ENCODE data around the gene NTRK3. TPM values are rescaled to one million over a fixed set of nuclear protein-coding genes. Genes with fewer than 3 reads are reported as not detected.

The NTRK3 gene
- polyA plus RNA-seq, 1 experiment = 0.21 TPM

DNA sequence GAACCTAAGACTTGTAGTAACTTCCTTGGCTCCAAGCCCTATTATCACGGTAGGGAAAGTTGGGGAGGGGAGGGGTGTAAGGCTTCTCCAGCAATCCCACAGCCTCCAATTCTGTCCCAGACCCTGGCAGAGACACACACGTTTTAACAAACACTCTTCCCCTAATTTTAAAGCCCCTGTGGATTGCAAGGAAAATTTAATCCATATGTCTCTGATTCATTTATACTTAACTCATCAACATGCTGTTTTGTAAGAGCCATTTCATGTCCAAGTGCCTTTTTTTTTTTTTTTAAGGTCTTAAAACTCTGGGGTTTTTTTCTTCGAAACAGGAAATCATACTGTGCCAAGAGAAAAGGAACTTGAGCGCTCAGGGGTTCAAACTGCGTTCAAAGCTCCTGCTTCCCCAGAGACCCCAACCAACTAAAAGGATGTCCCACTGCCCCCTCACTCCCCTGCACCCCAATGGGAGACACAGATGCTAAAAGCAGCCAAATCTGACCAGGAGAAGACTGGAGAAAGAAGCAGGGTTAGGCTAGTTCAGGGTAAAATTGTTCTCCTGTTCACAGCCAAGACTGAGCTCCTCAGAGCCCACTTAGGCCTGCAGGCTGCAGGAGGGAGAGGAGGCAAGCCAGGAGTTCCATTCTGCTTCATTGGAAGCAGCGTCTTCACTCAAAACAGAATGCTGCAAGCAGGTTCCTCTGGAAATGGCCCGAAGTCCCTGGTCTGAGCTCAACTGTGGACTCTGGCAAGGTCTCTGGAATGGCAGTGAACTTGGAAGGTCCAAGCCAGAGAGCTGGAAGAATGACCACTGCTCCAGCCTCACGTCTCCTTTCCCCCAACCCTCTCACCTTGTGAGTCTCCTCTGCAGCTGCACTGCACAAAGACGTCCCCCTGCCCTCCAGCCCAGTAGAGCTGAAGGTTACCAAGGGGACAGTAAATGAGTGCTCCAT, 172.5 kb downstream of the NTRK3 start:
- no peaks in the 10 kb centered on the region for H3K9me3 ChIP-seq (ENCODE audit: control insufficient read depth, insufficient read depth, low read length)
- CTCF ChIA-PET = no interaction called here
- no peak for DNase-seq (ENCODE audit: low read depth, low spot score)
- H3K27me3 ChIP-seq (ENCODE audit: control insufficient read depth, insufficient read depth, low read length) = no peaks in the 10 kb centered on the region
- TF ChIP-seq, protein P1, sequence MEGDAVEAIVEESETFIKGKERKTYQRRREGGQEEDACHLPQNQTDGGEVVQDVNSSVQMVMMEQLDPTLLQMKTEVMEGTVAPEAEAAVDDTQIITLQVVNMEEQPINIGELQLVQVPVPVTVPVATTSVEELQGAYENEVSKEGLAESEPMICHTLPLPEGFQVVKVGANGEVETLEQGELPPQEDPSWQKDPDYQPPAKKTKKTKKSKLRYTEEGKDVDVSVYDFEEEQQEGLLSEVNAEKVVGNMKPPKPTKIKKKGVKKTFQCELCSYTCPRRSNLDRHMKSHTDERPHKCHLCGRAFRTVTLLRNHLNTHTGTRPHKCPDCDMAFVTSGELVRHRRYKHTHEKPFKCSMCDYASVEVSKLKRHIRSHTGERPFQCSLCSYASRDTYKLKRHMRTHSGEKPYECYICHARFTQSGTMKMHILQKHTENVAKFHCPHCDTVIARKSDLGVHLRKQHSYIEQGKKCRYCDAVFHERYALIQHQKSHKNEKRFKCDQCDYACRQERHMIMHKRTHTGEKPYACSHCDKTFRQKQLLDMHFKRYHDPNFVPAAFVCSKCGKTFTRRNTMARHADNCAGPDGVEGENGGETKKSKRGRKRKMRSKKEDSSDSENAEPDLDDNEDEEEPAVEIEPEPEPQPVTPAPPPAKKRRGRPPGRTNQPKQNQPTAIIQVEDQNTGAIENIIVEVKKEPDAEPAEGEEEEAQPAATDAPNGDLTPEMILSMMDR (IDR thresholded peaks at IDR 0.05; ENCODE audit: low read depth, low read length) = no peak
- H3K4me3 ChIP-seq (ENCODE audit: low read depth, low read length) = no peak overlapping the region
- POLR2A ChIA-PET = no interaction called here
- no peak overlapping the region for H3K27ac ChIP-seq (ENCODE audit: low read depth, low read length)

- no peak overlapping the region for H3K27ac ChIP-seq (ENCODE audit: low read depth, low read length)
- ChIA-PET CTCF (no interaction called here), POLR2A (no interaction called here)
- TF ChIP-seq, protein P1 (IDR thresholded peaks at IDR 0.05; ENCODE audit: low read depth, low read length) = no peak
- no peaks in the 10 kb centered on the region for H3K27me3 ChIP-seq (ENCODE audit: control insufficient read depth, insufficient read depth, low read length)
- DNase-seq (ENCODE audit: low read depth, low spot score) = no peak
- H3K4me3 ChIP-seq (ENCODE audit: low read depth, low read length) = no peak overlapping the region
- H3K9me3 ChIP-seq (ENCODE audit: control insufficient read depth, insufficient read depth, low read length) = peaks cover 13% of the 10 kb centered on the region
Measured at GRCh38 chr15:88080616-88081015, 175.9 kb downstream of the NTRK3 start.

DNA sequence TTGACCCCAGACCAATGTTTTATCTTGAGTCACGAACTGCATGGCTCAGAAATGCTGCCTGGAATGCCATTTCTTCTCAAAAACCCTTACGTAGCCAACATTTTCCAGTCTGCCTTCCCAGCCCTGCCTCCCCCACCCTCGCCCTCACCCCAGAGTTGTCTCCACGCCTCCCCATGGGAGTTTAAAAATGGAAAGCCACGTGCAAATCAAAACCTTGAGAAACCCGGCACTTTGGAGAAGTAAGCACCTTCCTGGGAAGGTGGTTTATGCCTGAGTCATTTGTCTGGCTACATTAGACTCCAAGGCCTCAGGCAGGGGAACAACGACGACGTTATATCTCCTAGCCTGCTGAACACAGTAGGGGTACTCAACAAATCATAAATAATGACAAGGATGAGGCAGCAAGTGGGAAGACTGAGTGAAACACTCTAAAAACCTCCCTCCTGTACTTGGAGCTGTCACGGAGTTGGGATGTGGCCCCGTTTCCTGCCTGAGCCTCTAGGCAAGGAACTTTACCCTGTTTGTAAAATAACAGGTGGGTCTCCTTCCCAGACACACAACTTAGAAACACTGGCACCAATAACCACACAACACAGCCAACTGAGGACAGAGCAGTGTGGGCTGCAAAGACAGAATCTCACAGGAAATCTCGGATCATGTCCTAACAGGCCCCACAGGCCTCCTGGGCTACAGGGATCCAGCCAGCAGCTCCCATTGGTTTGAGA, 179.1 kb downstream of the NTRK3 start:
- DNase-seq (ENCODE audit: low read depth, low spot score) = no peak
- POLR2A ChIA-PET = no interaction called here
- TF ChIP-seq, protein P1 (IDR thresholded peaks at IDR 0.05; ENCODE audit: low read depth, low read length) = no peak
- Histone ChIP-seq H3K4me3 (ENCODE audit: low read depth, low read length) (no peak overlapping the region), H3K9me3 (ENCODE audit: control insufficient read depth, insufficient read depth, low read length) (peaks cover 15% of the 10 kb centered on the region), H3K27me3 (ENCODE audit: control insufficient read depth, insufficient read depth, low read length) (no peaks in the 10 kb centered on the region), H3K27ac (ENCODE audit: low read depth, low read length) (no peak overlapping the region)
- CTCF ChIA-PET = no interaction called here

DNA sequence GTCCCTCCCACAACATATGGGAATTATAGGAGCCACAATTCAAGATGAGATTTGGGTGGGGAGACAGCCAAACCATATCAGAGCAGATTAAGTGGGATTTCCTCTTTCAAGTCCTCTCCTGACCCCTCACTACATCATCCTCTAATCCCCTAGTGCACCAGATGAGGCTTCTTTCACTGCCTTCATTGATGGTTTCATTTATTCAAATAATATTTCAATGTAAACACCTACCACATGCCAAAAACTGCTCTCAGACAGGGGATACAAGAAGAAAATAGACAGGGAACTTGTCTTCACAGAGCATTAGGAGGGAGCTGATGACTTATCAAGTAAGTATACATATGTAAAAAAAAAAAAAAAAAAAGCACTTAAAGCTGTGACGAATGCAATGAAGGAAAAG, 180.2 kb downstream of the NTRK3 start:
- CTCF ChIA-PET = interaction anchor here (0.6 kb wide), 1 partner anchor 48 kb away, joined by 5 read pairs; no protein-coding TSS in a partner anchor
- TF ChIP-seq, protein P1 (IDR thresholded peaks at IDR 0.05; ENCODE audit: low read depth, low read length) = no peak
- Histone ChIP-seq H3K9me3 (ENCODE audit: control insufficient read depth, insufficient read depth, low read length) (peaks cover 15% of the 10 kb centered on the region), H3K27ac (ENCODE audit: low read depth, low read length) (no peak overlapping the region), H3K27me3 (ENCODE audit: control insufficient read depth, insufficient read depth, low read length) (no peaks in the 10 kb centered on the region), H3K4me3 (ENCODE audit: low read depth, low read length) (no peak overlapping the region)
- POLR2A ChIA-PET = no interaction called here
- DNase-seq (ENCODE audit: low read depth, low spot score) = no peak

- H3K4me3 ChIP-seq (ENCODE audit: low read depth, low read length) = no peak overlapping the region
- CTCF ChIA-PET = no interaction called here
- no peak overlapping the region for H3K27ac ChIP-seq (ENCODE audit: low read depth, low read length)
- POLR2A ChIA-PET = no interaction called here
- no peaks in the 10 kb centered on the region for H3K27me3 ChIP-seq (ENCODE audit: control insufficient read depth, insufficient read depth, low read length)
- TF ChIP-seq, protein P1 (IDR thresholded peaks at IDR 0.05; ENCODE audit: low read depth, low read length) = no peak
- DNase-seq (ENCODE audit: low read depth, low spot score) = no peak
- H3K9me3 ChIP-seq (ENCODE audit: control insufficient read depth, insufficient read depth, low read length) = peaks cover 15% of the 10 kb centered on the region
Measured at GRCh38 chr15:88075102-88075501, 181.4 kb downstream of the NTRK3 start.

All from AG04450 (cell line).